H54 (cell line): ENCODE data around the gene KRT13.

Experiments
- DNase-seq: peaks from one replicate; pipeline ENCODE4 v3.0.0; 2011; ENCODE audit warnings: low spot score, mixed read lengths; ENCODE audit not compliant: insufficient read length
- FAIRE-seq: peaks from 3 replicates; lab custom pipeline; 2011; peaks lifted over from hg19 to GRCh38; lab: Jason Lieb, UNC
- POLR2A ChIP-seq: IDR thresholded peaks from 2 replicates; pipeline ENCODE4 v1.6.1; 2011; ENCODE audit warnings: low read depth, mild to moderate bottlenecking, low read length

KRT13 gene

GRCh38 chr17:41505809-41506767, 676 bp upstream of the KRT13 start:
- TF ChIP-seq POLR2A = no peak
- no peak for DNase-seq
- FAIRE-seq = no peak

GRCh38 chr17:41504246-41504977, 1.0 kb downstream of the KRT13 start:
- no peak for FAIRE-seq

GRCh38 chr17:41503202-41503601, 2.2 kb downstream of the KRT13 start:
- DNase-seq (no peak), FAIRE-seq (no peak)
- TF ChIP-seq POLR2A = no peak

More at GRCh38 chr17:41504246-41504977, 1.0 kb downstream of the KRT13 start:
- no peak for TF ChIP-seq POLR2A
- DNase-seq = no peak

- FAIRE-seq (no peak), DNase-seq (peak; percentile 85)
- no peak for TF ChIP-seq POLR2A
Measured at GRCh38 chr17:41500131-41500911, 5.1 kb downstream of the KRT13 start.

- no peak for TF ChIP-seq POLR2A
- DNase-seq (no peak), FAIRE-seq (no peak)
Measured at GRCh38 chr17:41499714-41500113, 5.7 kb downstream of the KRT13 start.

- DNase-seq = no peak
- no peak for FAIRE-seq
- no peak for TF ChIP-seq POLR2A
Measured at GRCh38 chr17:41498276-41498675, 7.1 kb downstream of the KRT13 start.

GRCh38 chr17:41496803-41497484, 8.5 kb downstream of the KRT13 start:
- peak; percentile 54 for TF ChIP-seq POLR2A
- FAIRE-seq (no peak), DNase-seq (peak; percentile 91)

- no peak for TF ChIP-seq POLR2A
- FAIRE-seq = no peak
- peak; percentile 31 for DNase-seq
Measured at GRCh38 chr17:41494524-41494923, 10.9 kb downstream of the KRT13 start.

GRCh38 chr17:41492771-41493170, 12.6 kb downstream of the KRT13 start:
- TF ChIP-seq POLR2A = no peak
- DNase-seq (no peak), FAIRE-seq (no peak)

- no peak for TF ChIP-seq POLR2A
- DNase-seq = no peak
Measured at GRCh38 chr17:41492351-41492750, 13.1 kb downstream of the KRT13 start.

GRCh38 chr17:41491476-41491875, 13.9 kb downstream of the KRT13 start:
- no peak for FAIRE-seq
- DNase-seq = no peak
- TF ChIP-seq POLR2A = no peak

More at GRCh38 chr17:41492351-41492750, 13.1 kb downstream of the KRT13 start:
- FAIRE-seq = no peak

- DNase-seq (no peak), FAIRE-seq (no peak)
- no peak for TF ChIP-seq POLR2A
Measured at GRCh38 chr17:41490000-41490990, 15.1 kb downstream of the KRT13 start.
